HG02852 (cell line): ENCODE data around the gene GXYLT1.
"Not testable (repeated sequence)": the region's sequence is repeated elsewhere in the genome, so short reads cannot be mapped to it uniquely, and the experiment has no call there.

Experiments used
- ATAC-seq: cut with Tn5 transposase; IDR thresholded peaks from one replicate; pipeline ENCODE4 v1.9.1; 2021; ENCODE audit warnings: mild to moderate bottlenecking, moderate library complexity; ENCODE audit not compliant: unreplicated experiment

Gene GXYLT1

GRCh38 chr12:42145197-42145549 lies 499 bp upstream of the GXYLT1 start:
- no peak for ATAC-seq

GRCh38 chr12:42144158-42144407 lies 591 bp downstream of the GXYLT1 start:
- ATAC-seq: no peak

- peak; percentile 1 for ATAC-seq
These were observed 1.1 kb downstream of the GXYLT1 start for GRCh38 chr12:42143452-42144157.

- ATAC-seq: no peak
These were observed 2.6 kb downstream of the GXYLT1 start for GRCh38 chr12:42141981-42142606.

GRCh38 chr12:42140901-42141300 lies 3.8 kb downstream of the GXYLT1 start:
- no peak for ATAC-seq

- no peak for ATAC-seq
These were observed 9.3 kb downstream of the GXYLT1 start for GRCh38 chr12:42135259-42135814.

- no peak for ATAC-seq
These were observed 13.8 kb downstream of the GXYLT1 start for GRCh38 chr12:42130672-42131402.

GRCh38 chr12:42129595-42130204 lies 15.0 kb downstream of the GXYLT1 start:
- ATAC-seq: no peak

- ATAC-seq: no peak
These were observed 15.8 kb downstream of the GXYLT1 start for GRCh38 chr12:42128888-42129287.

GRCh38 chr12:42128327-42128726 lies 16.3 kb downstream of the GXYLT1 start:
- no peak for ATAC-seq

GRCh38 chr12:42126963-42127362 lies 17.7 kb downstream of the GXYLT1 start:
- no peak for ATAC-seq

GRCh38 chr12:42125388-42125767 lies 19.3 kb downstream of the GXYLT1 start:
- peak; percentile 43 for ATAC-seq

GRCh38 chr12:42124764-42125387 lies 19.8 kb downstream of the GXYLT1 start:
- ATAC-seq: peak; percentile 29

GRCh38 chr12:42119085-42119633 lies 25.5 kb downstream of the GXYLT1 start:
- ATAC-seq: peak; percentile 59

- no peak for ATAC-seq
These were observed 26.4 kb downstream of the GXYLT1 start for GRCh38 chr12:42118136-42118879.

GRCh38 chr12:42109031-42109430 lies 35.6 kb downstream of the GXYLT1 start:
- ATAC-seq: no peak

GRCh38 chr12:42106791-42107190 lies 37.9 kb downstream of the GXYLT1 start:
- not testable (repeated sequence) for ATAC-seq

- ATAC-seq: no peak
These were observed 39.9 kb downstream of the GXYLT1 start for GRCh38 chr12:42104784-42105183.

GRCh38 chr12:42104087-42104486 lies 40.6 kb downstream of the GXYLT1 start:
- ATAC-seq: no peak

GRCh38 chr12:42103155-42103554 lies 41.5 kb downstream of the GXYLT1 start:
- no peak for ATAC-seq
